ENCODE results near the gene RGS8.

Gene RGS8

GRCh38 chr1:182725259-182726255 is 41.2 kb upstream of the RGS8 start:
- Histone ChIP-seq H4K8ac (ENCODE audit: low read length) (no peak overlapping the region), H3K18ac (ENCODE audit: low read depth in 1 of 2, low read length in 2 of 2) (peak overlapping the region in 1 of 2 experiments; percentile 38), H3K9ac (ENCODE audit: low read length) (no peak overlapping the region), H3K23ac (ENCODE audit: low read length in 2 of 2) (no peak overlapping the region), H3K4me3 (ENCODE audit: insufficient read depth in 1 of 2, low read depth in 1 of 2, low read length in 2 of 2) (no peak overlapping the region), H3K27ac (ENCODE audit: low read length, poor library complexity, severe bottlenecking) (no peak overlapping the region), H2AFZ (ENCODE audit: low read depth, low read length) (no peak overlapping the region), H2BK12ac (ENCODE audit: low read length in 2 of 2) (no peak overlapping the region), H3K14ac (ENCODE audit: low read length in 2 of 2) (no peak overlapping the region), H3K27me3 (ENCODE audit: control insufficient read depth in 1 of 2, insufficient read depth in 1 of 2, low read length in 2 of 2) (no peaks in the 10 kb centered on the region), H3K9me3 (ENCODE audit: control insufficient read depth, low read length) (no peaks in the 10 kb centered on the region), H3K4me2 (ENCODE audit: low read length, poor library complexity, severe bottlenecking) (no peak overlapping the region), H3K4ac (ENCODE audit: low read depth in 1 of 2, low read length in 2 of 2) (no peak overlapping the region), H2BK15ac (ENCODE audit: low read depth, poor library complexity, severe bottlenecking) (no peak overlapping the region), H4K91ac (ENCODE audit: low read length) (no peak overlapping the region), H2BK5ac (ENCODE audit: low read depth, low read length, poor library complexity, severe bottlenecking) (no peak overlapping the region), H2BK120ac (ENCODE audit: low read depth, low read length) (no peak overlapping the region), H2AK5ac (ENCODE audit: low read length, severe bottlenecking) (no peak overlapping the region), H3K4me1 (ENCODE audit: control insufficient read depth, insufficient read depth, low read depth, low read length) (peaks cover 4% of the 10 kb centered on the region), H3K79me1 (replicated peaks; ENCODE audit: low read length, poor library complexity, severe bottlenecking) (no peaks in the 10 kb centered on the region), H3K36me3 (ENCODE audit: control insufficient read depth in 1 of 2, insufficient read depth in 2 of 2, low read depth in 1 of 2, low read length in 2 of 2) (no peaks in the 10 kb centered on the region)
- 63% methylated on average over 4 of the region's 8 CpGs for WGBS
- peak; percentile 11 for DNase-seq

GRCh38 chr1:182724215-182724614 is 39.8 kb upstream of the RGS8 start:
- Histone ChIP-seq H2AFZ (ENCODE audit: low read depth, low read length) (no peak overlapping the region), H3K36me3 (ENCODE audit: control insufficient read depth in 1 of 2, insufficient read depth in 2 of 2, low read depth in 1 of 2, low read length in 2 of 2) (no peaks in the 10 kb centered on the region), H3K4me2 (ENCODE audit: low read length, poor library complexity, severe bottlenecking) (no peak overlapping the region), H3K4ac (ENCODE audit: low read depth in 1 of 2, low read length in 2 of 2) (no peak overlapping the region), H2BK5ac (ENCODE audit: low read depth, low read length, poor library complexity, severe bottlenecking) (no peak overlapping the region), H3K9ac (ENCODE audit: low read length) (no peak overlapping the region), H3K27me3 (ENCODE audit: control insufficient read depth in 1 of 2, insufficient read depth in 1 of 2, low read length in 2 of 2) (no peaks in the 10 kb centered on the region), H3K4me3 (ENCODE audit: insufficient read depth in 1 of 2, low read depth in 1 of 2, low read length in 2 of 2) (no peak overlapping the region), H2BK15ac (ENCODE audit: low read depth, poor library complexity, severe bottlenecking) (no peak overlapping the region), H3K4me1 (ENCODE audit: control insufficient read depth, insufficient read depth, low read depth, low read length) (peaks cover 4% of the 10 kb centered on the region), H3K18ac (ENCODE audit: low read depth in 1 of 2, low read length in 2 of 2) (no peak overlapping the region), H3K79me1 (replicated peaks; ENCODE audit: low read length, poor library complexity, severe bottlenecking) (no peaks in the 10 kb centered on the region), H3K14ac (ENCODE audit: low read length in 2 of 2) (no peak overlapping the region), H3K27ac (ENCODE audit: low read length, poor library complexity, severe bottlenecking) (no peak overlapping the region), H4K8ac (ENCODE audit: low read length) (no peak overlapping the region), H3K9me3 (ENCODE audit: control insufficient read depth, low read length) (no peaks in the 10 kb centered on the region), H3K23ac (ENCODE audit: low read length in 2 of 2) (no peak overlapping the region), H2BK12ac (ENCODE audit: low read length in 2 of 2) (no peak overlapping the region), H2AK5ac (ENCODE audit: low read length, severe bottlenecking) (no peak overlapping the region), H2BK120ac (ENCODE audit: low read depth, low read length) (no peak overlapping the region), H4K91ac (ENCODE audit: low read length) (no peak overlapping the region)
- WGBS: 100% methylated on average over 1 of the region's 2 CpGs
- no peak for DNase-seq

GRCh38 chr1:182723200-182723599 is 38.8 kb upstream of the RGS8 start:
- Histone ChIP-seq H3K4me3 (ENCODE audit: insufficient read depth in 1 of 2, low read depth in 1 of 2, low read length in 2 of 2) (no peak overlapping the region), H3K27me3 (ENCODE audit: control insufficient read depth in 1 of 2, insufficient read depth in 1 of 2, low read length in 2 of 2) (no peaks in the 10 kb centered on the region), H2BK5ac (ENCODE audit: low read depth, low read length, poor library complexity, severe bottlenecking) (no peak overlapping the region), H3K79me1 (replicated peaks; ENCODE audit: low read length, poor library complexity, severe bottlenecking) (no peaks in the 10 kb centered on the region), H2AFZ (ENCODE audit: low read depth, low read length) (no peak overlapping the region), H3K4ac (ENCODE audit: low read depth in 1 of 2, low read length in 2 of 2) (no peak overlapping the region), H2AK5ac (ENCODE audit: low read length, severe bottlenecking) (no peak overlapping the region), H3K4me1 (ENCODE audit: control insufficient read depth, insufficient read depth, low read depth, low read length) (peaks cover 4% of the 10 kb centered on the region), H2BK12ac (ENCODE audit: low read length in 2 of 2) (no peak overlapping the region), H3K18ac (ENCODE audit: low read depth in 1 of 2, low read length in 2 of 2) (no peak overlapping the region), H3K4me2 (ENCODE audit: low read length, poor library complexity, severe bottlenecking) (no peak overlapping the region), H3K9me3 (ENCODE audit: control insufficient read depth, low read length) (no peaks in the 10 kb centered on the region), H3K36me3 (ENCODE audit: control insufficient read depth in 1 of 2, insufficient read depth in 2 of 2, low read depth in 1 of 2, low read length in 2 of 2) (no peaks in the 10 kb centered on the region), H4K91ac (ENCODE audit: low read length) (no peak overlapping the region), H2BK15ac (ENCODE audit: low read depth, poor library complexity, severe bottlenecking) (no peak overlapping the region), H3K27ac (ENCODE audit: low read length, poor library complexity, severe bottlenecking) (no peak overlapping the region), H3K9ac (ENCODE audit: low read length) (peak overlapping the region; percentile 6), H3K14ac (ENCODE audit: low read length in 2 of 2) (no peak overlapping the region), H3K23ac (ENCODE audit: low read length in 2 of 2) (no peak overlapping the region), H4K8ac (ENCODE audit: low read length) (no peak overlapping the region), H2BK120ac (ENCODE audit: low read depth, low read length) (no peak overlapping the region)
- DNase-seq: no peak
- WGBS: 81% methylated on average over 2 of the region's 2 CpGs

- H3K27ac ChIP-seq (ENCODE audit: low read length, poor library complexity, severe bottlenecking): no peak overlapping the region
- H3K36me3 ChIP-seq (ENCODE audit: control insufficient read depth in 1 of 2, insufficient read depth in 2 of 2, low read depth in 1 of 2, low read length in 2 of 2): no peaks in the 10 kb centered on the region
- H3K9me3 ChIP-seq (ENCODE audit: control insufficient read depth, low read length): no peaks in the 10 kb centered on the region
- H4K8ac ChIP-seq (ENCODE audit: low read length): no peak overlapping the region
- H3K4me3 ChIP-seq (ENCODE audit: insufficient read depth in 1 of 2, low read depth in 1 of 2, low read length in 2 of 2): no peak overlapping the region
- H3K4ac ChIP-seq (ENCODE audit: low read depth in 1 of 2, low read length in 2 of 2): no peak overlapping the region
- no peak overlapping the region for H3K4me2 ChIP-seq (ENCODE audit: low read length, poor library complexity, severe bottlenecking)
- H3K9ac ChIP-seq (ENCODE audit: low read length): no peak overlapping the region
- peaks cover 4% of the 10 kb centered on the region for H3K4me1 ChIP-seq (ENCODE audit: control insufficient read depth, insufficient read depth, low read depth, low read length)
- no peak overlapping the region for H3K18ac ChIP-seq (ENCODE audit: low read depth in 1 of 2, low read length in 2 of 2)
- DNase-seq: no peak
- H3K79me1 ChIP-seq (replicated peaks; ENCODE audit: low read length, poor library complexity, severe bottlenecking): no peaks in the 10 kb centered on the region
- H2AFZ ChIP-seq (ENCODE audit: low read depth, low read length): no peak overlapping the region
- no peak overlapping the region for H4K91ac ChIP-seq (ENCODE audit: low read length)
- no peak overlapping the region for H2BK12ac ChIP-seq (ENCODE audit: low read length in 2 of 2)
- no peak overlapping the region for H3K14ac ChIP-seq (ENCODE audit: low read length in 2 of 2)
- H2BK120ac ChIP-seq (ENCODE audit: low read depth, low read length): no peak overlapping the region
- no peaks in the 10 kb centered on the region for H3K27me3 ChIP-seq (ENCODE audit: control insufficient read depth in 1 of 2, insufficient read depth in 1 of 2, low read length in 2 of 2)
- no peak overlapping the region for H2AK5ac ChIP-seq (ENCODE audit: low read length, severe bottlenecking)
- no peak overlapping the region for H2BK5ac ChIP-seq (ENCODE audit: low read depth, low read length, poor library complexity, severe bottlenecking)
- H2BK15ac ChIP-seq (ENCODE audit: low read depth, poor library complexity, severe bottlenecking): no peak overlapping the region
- no peak overlapping the region for H3K23ac ChIP-seq (ENCODE audit: low read length in 2 of 2)
- 78% methylated on average over 1 of the region's 1 CpG for WGBS
These were observed 37.1 kb upstream of the RGS8 start for GRCh38 chr1:182721525-182721924.

Data from mesenchymal stem cell (in vitro differentiated cells and primary cell).